IMR-90 (cell line): Measurements from ENCODE around the gene RNF111. TPM values are rescaled to one million over a fixed set of nuclear protein-coding genes. Genes with fewer than 3 reads are reported as not detected.

Source experiments
- ATAC-seq: fragments of 200-7000 bp; cut with Tn5 transposase; 2 replicates; pipeline ENCODE4 v1.9.1; 2020; ENCODE audit warnings: low read depth, mild to moderate bottlenecking, moderate library complexity
- BruUV-seq: library from RNA; stranded (reverse); fragments of 400-500 nt; replicated peaks from 2 replicates; lab custom pipeline; 2021; lab: Mats Ljungman, UMichigan
- CTCF ChIA-PET: fragments of 300-600 bp; formaldehyde crosslinking; extraction: SDS; loops from one replicate; lab custom pipeline; 2021; ENCODE audit warnings: antibody characterized with exemption; lab: Yijun Ruan, JAX
- POLR2A ChIA-PET: fragments of 300-600 bp; sonication (Branson Sonifier 250); formaldehyde crosslinking; loops from one replicate; lab custom pipeline; 2022; ENCODE audit warnings: antibody characterized with exemption; ENCODE audit not compliant: unreplicated experiment; lab: Charles Lee
- DNase-seq: peaks from one replicate; pipeline ENCODE4 v3.0.0; 2013
- H2AFZ ChIP-seq: replicated peaks from 2 replicates; pipeline ENCODE3; 2013; ENCODE audit warnings: low read length, mild to moderate bottlenecking; ENCODE audit not compliant: poor library complexity
- H2AK5ac ChIP-seq: 2 replicates; pipeline ENCODE4 v1.6.1; 2013; ENCODE audit warnings: low read depth, low read length, inconsistent platforms
- H2AK9ac ChIP-seq: replicated peaks from 2 replicates; pipeline ENCODE3; 2013; ENCODE audit warnings: mild to moderate bottlenecking, low read depth, low read length, moderate library complexity; ENCODE audit not compliant: poor library complexity
- H2BK120ac ChIP-seq: 2 replicates; pipeline ENCODE4 v1.6.1; 2013; ENCODE audit warnings: low read depth, low read length, inconsistent platforms
- H2BK15ac ChIP-seq: 3 replicates; pipeline ENCODE4 v1.6.1; 2013; ENCODE audit warnings: low read depth, low read length, inconsistent platforms
- H2BK20ac ChIP-seq: 2 replicates; pipeline ENCODE4 v1.6.1; 2013; ENCODE audit warnings: low read depth, mild to moderate bottlenecking, inconsistent platforms, low read length, moderate library complexity
- H2BK5ac ChIP-seq: 2 replicates; pipeline ENCODE4 v1.6.1; 2013; ENCODE audit warnings: mild to moderate bottlenecking, low read depth, low read length, inconsistent platforms; ENCODE audit not compliant: poor library complexity, severe bottlenecking
- H3K14ac ChIP-seq: replicated peaks from 2 replicates; pipeline ENCODE4 v1.6.1; 2013; ENCODE audit warnings: low read depth, low read length, inconsistent platforms
- H3K18ac ChIP-seq: 2 replicates; pipeline ENCODE4 v1.6.1; 2013; ENCODE audit warnings: low read depth, low read length, control low read depth
- H3K23ac ChIP-seq: 2 replicates; pipeline ENCODE4 v1.6.1; 2013; ENCODE audit warnings: low read depth, low read length, inconsistent platforms
- H3K27ac ChIP-seq: 2 replicates; pipeline ENCODE4 v1.5.1; 2013; ENCODE audit warnings: mild to moderate bottlenecking, control low read depth, low read length; ENCODE audit not compliant: insufficient read depth
- H3K27me3 ChIP-seq: 2 replicates; pipeline ENCODE4 v1.6.1; 2013; ENCODE audit warnings: low read length; ENCODE audit not compliant: control insufficient read depth, insufficient read depth
- H3K36me3 ChIP-seq: 2 replicates; pipeline ENCODE4 v1.6.1; 2013; ENCODE audit warnings: low read length, mixed read lengths; ENCODE audit not compliant: control insufficient read depth, insufficient read depth
- H3K4ac ChIP-seq: 2 replicates; pipeline ENCODE4 v1.6.1; 2013; ENCODE audit warnings: low read depth, low read length, inconsistent platforms
- H3K4me1 ChIP-seq: 2 replicates; pipeline ENCODE4 v1.6.1; 2013; ENCODE audit warnings: low read length, mixed read lengths; ENCODE audit not compliant: control insufficient read depth, insufficient read depth
- H3K4me2 ChIP-seq: 2 replicates; pipeline ENCODE4 v1.6.1; 2013; ENCODE audit warnings: low read depth, mild to moderate bottlenecking, control low read depth, low read length, moderate library complexity
- H3K4me3 ChIP-seq: 2 replicates; pipeline ENCODE4 v1.5.1; 2013; ENCODE audit warnings: low read depth, mild to moderate bottlenecking, control low read depth, low read length, moderate library complexity; ENCODE audit not compliant: insufficient read depth
- H3K56ac ChIP-seq: 2 replicates; pipeline ENCODE4 v1.6.1; 2013; ENCODE audit warnings: low read length, inconsistent platforms; ENCODE audit not compliant: insufficient read depth; ENCODE audit errors: extremely low read depth
- H3K79me1 ChIP-seq, 2 experiments: 2 replicates each; pipeline ENCODE4 v1.6.1; 2013; ENCODE audit warnings: low read length in 2 of 2, inconsistent platforms in 1 of 2, low read depth in 1 of 2
- H3K9ac ChIP-seq: 2 replicates; pipeline ENCODE4 v1.6.1; 2013; ENCODE audit warnings: low read depth, low read length, control low read depth
- H3K9me1 ChIP-seq: 2 replicates; pipeline ENCODE4 v1.6.1; 2013; ENCODE audit warnings: low read length, inconsistent platforms; ENCODE audit not compliant: insufficient read depth
- H3K9me3 ChIP-seq: 2 replicates; pipeline ENCODE4 v1.6.1; 2013; ENCODE audit warnings: low read length; ENCODE audit not compliant: control insufficient read depth, insufficient read depth
- H4K20me1 ChIP-seq: 2 replicates; pipeline ENCODE4 v1.6.1; 2013; ENCODE audit warnings: low read length, inconsistent platforms; ENCODE audit not compliant: insufficient read depth
- H4K5ac ChIP-seq: 2 replicates; pipeline ENCODE4 v1.6.1; 2013; ENCODE audit warnings: mild to moderate bottlenecking, low read depth, low read length, control low read depth
- H4K8ac ChIP-seq, 2 experiments: 2 replicates each; pipeline ENCODE4 v1.6.1; 2013; ENCODE audit warnings: low read depth in 2 of 2, low read length in 2 of 2, control low read depth in 1 of 2, inconsistent platforms in 1 of 2
- H4K91ac ChIP-seq: 2 replicates; pipeline ENCODE4 v1.6.1; 2013; ENCODE audit warnings: low read depth, low read length, inconsistent platforms; ENCODE audit not compliant: insufficient read depth
- RAD21 ChIP-seq: IDR thresholded peaks from 2 replicates; pipeline ENCODE4 v1.6.1; 2012; ENCODE audit warnings: low read length, improper control_type of control experiment
- dilution Hi-C: fragments of 300-500 bp; cut with HindIII; formaldehyde crosslinking; loops from one replicate; pipeline ENCODE4 v1.14.3; 2018; ENCODE audit warnings: low sequenced_read_pairs; ENCODE audit not compliant: unreplicated experiment
- in situ Hi-C: fragments of 300-500 bp; cut with MboI; formaldehyde crosslinking; loops from 3 replicates; pipeline ENCODE4 v1.14.3; 2019; ENCODE audit warnings: low sequenced_read_pairs, inconsistent platforms, mixed read lengths
- intact Hi-C: fragments of 100-400 bp; cut with micrococcal nuclease; formaldehyde crosslinking; loops from 2 replicates; pipeline ENCODE4 v1.10.0; 2022
- polyA plus RNA-seq, 3 experiments: library from polyadenylated mRNA; depleted of rRNA; stranded (reverse); fragments of >200 nt; gene quantifications; 2 replicates each; pipeline ENCODE4 v1.2.3, GENCODE V29; 2012; ENCODE audit warnings: low replicate concordance in 1 of 3
- total RNA-seq: library from RNA; depleted of rRNA; stranded (reverse); fragments of >200 nt; gene quantifications from 2 replicates; pipeline ENCODE4 v1.2.3, GENCODE V29; 2012

RNF111 gene
- total and polyA plus RNA-seq, 2 of the 4 experiments (the other 2 are of a cell fraction) = 13.5 to 20.1 TPM

GRCh38 chr15:59020322-59020721 lies 32.9 kb downstream of the RNF111 start:
- H3K4ac ChIP-seq = no peak overlapping the region
- no peak overlapping the region for H3K23ac ChIP-seq
- POLR2A ChIA-PET = no interaction called here
- no peak overlapping the region for H3K4me2 ChIP-seq
- no peak overlapping the region for H2AK9ac ChIP-seq
- H3K79me1 ChIP-seq = peaks cover 35 to 48% of the 10 kb centered on the region in 2 experiments
- intact Hi-C loops (no loop called here), in situ Hi-C loops (no loop called here), dilution Hi-C loops (no loop called here)
- ATAC-seq (peak; percentile 35; the same call in 1 of the 2 replicates), DNase-seq (no peak)
- no peaks in the 10 kb centered on the region for H3K9me3 ChIP-seq
- no peak for TF ChIP-seq RAD21
- no peak overlapping the region for H3K27ac ChIP-seq
- no peak overlapping the region for H2BK15ac ChIP-seq
- no peak overlapping the region for H3K18ac ChIP-seq
- H3K56ac ChIP-seq = no peak overlapping the region
- no peak overlapping the region for H3K14ac ChIP-seq
- H3K4me3 ChIP-seq = no peak overlapping the region
- H4K5ac ChIP-seq = no peak overlapping the region
- H3K9ac ChIP-seq = no peak overlapping the region
- peaks cover 8% of the 10 kb centered on the region; the same call in 1 of the 2 replicates for H3K36me3 ChIP-seq
- H3K4me1 ChIP-seq = no peaks in the 10 kb centered on the region
- no peak overlapping the region for H2AFZ ChIP-seq
- BruUV-seq = no TSS peak
- no peaks in the 10 kb centered on the region for H3K9me1 ChIP-seq
- peaks cover 23% of the 10 kb centered on the region for H4K20me1 ChIP-seq
- no peak overlapping the region for H2BK5ac ChIP-seq
- no peak overlapping the region for H2BK120ac ChIP-seq
- no peaks in the 10 kb centered on the region for H3K27me3 ChIP-seq
- no peak overlapping the region for H2AK5ac ChIP-seq
- no peak overlapping the region for H2BK20ac ChIP-seq
- H4K8ac ChIP-seq = no peak overlapping the region
- CTCF ChIA-PET = no interaction called here
- no peak overlapping the region for H4K91ac ChIP-seq
